Effector CD8-positive, alpha-beta T cell (primary cell): ENCODE results near the gene CENPX.

Experiments used
- DNase-seq: peaks from one replicate; lab custom pipeline; 2025; lab: John Stamatoyannopoulos, UW

The CENPX gene

GRCh38 chr17:82012261-82012639 is 10.4 kb downstream of the CENPX start:
- no peak for DNase-seq

GRCh38 chr17:82011617-82012187 is 11.0 kb downstream of the CENPX start:
- DNase-seq: no peak

- no peak for DNase-seq
Observed at GRCh38 chr17:82010575-82011525, 11.8 kb downstream of the CENPX start.

- no peak for DNase-seq
Observed at GRCh38 chr17:82009413-82009812, 13.3 kb downstream of the CENPX start.

GRCh38 chr17:82008941-82009405 is 13.7 kb downstream of the CENPX start:
- DNase-seq: no peak

GRCh38 chr17:82008258-82008940 is 14.3 kb downstream of the CENPX start:
- DNase-seq: no peak

- no peak for DNase-seq
Observed at GRCh38 chr17:82007495-82008257, 15.0 kb downstream of the CENPX start.

GRCh38 chr17:82007228-82007494 is 15.5 kb downstream of the CENPX start:
- DNase-seq: no peak

- DNase-seq: no peak
Observed at GRCh38 chr17:82006468-82007227, 16.0 kb downstream of the CENPX start.

- DNase-seq: no peak
Observed at GRCh38 chr17:82005701-82006348, 16.9 kb downstream of the CENPX start.

GRCh38 chr17:82004517-82005455 is 17.9 kb downstream of the CENPX start:
- no peak for DNase-seq

GRCh38 chr17:82003411-82004381 is 19.0 kb downstream of the CENPX start:
- no peak for DNase-seq

- no peak for DNase-seq
Observed at GRCh38 chr17:82001571-82002056, 21.1 kb downstream of the CENPX start.

- DNase-seq: no peak
Observed at GRCh38 chr17:82000803-82001570, 21.7 kb downstream of the CENPX start.

- no peak for DNase-seq
Observed at GRCh38 chr17:81999976-82000802, 22.5 kb downstream of the CENPX start.

- DNase-seq: no peak
Observed at GRCh38 chr17:81999587-81999975, 23.1 kb downstream of the CENPX start.
